SK-N-SH treated with all-trans-retinoic acid at 6 μM for 48 hours (cell line): ENCODE measurements around the gene MRFAP1L1.

Experiments
- CSDC2 ChIP-seq: fragments of 250-450 bp; sonication (Bioruptor Pico); IDR thresholded peaks from 2 replicates; pipeline ENCODE4 v1.5.0; 2020; ENCODE audit warnings: mild to moderate bottlenecking, moderate library complexity
- ISL1 ChIP-seq: fragments of 250-450 bp; sonication (Bioruptor Pico); IDR thresholded peaks from 2 replicates; pipeline ENCODE4 v2.1.2; 2022; ENCODE audit warnings: mild to moderate bottlenecking, moderate library complexity
- PATZ1 ChIP-seq: fragments of 250-450 bp; sonication (Bioruptor Pico); IDR thresholded peaks from 2 replicates; pipeline ENCODE4 v1.8.0; 2020; ENCODE audit warnings: mild to moderate bottlenecking, moderate library complexity, borderline replicate concordance
- POU6F1 ChIP-seq: fragments of 250-450 bp; sonication (Bioruptor Pico); IDR thresholded peaks from 2 replicates; pipeline ENCODE4 v1.8.0; 2021; ENCODE audit warnings: low read depth, mild to moderate bottlenecking, moderate library complexity, borderline replicate concordance
- ZFP30 ChIP-seq: fragments of 450-650 bp; formaldehyde crosslinking; IDR thresholded peaks from 2 replicates; pipeline ENCODE4 v1.5.0; 2022; ENCODE audit warnings: mild to moderate bottlenecking, moderate library complexity
- ZNF565 ChIP-seq: fragments of 450-650 bp; formaldehyde crosslinking; conservative IDR thresholded peaks from 2 replicates; pipeline ENCODE4 v1.5.0; 2020; ENCODE audit warnings: low read depth, mild to moderate bottlenecking, moderate library complexity

GRCh38 chr4:6681191-6681590 lies 28.5 kb downstream of the MRFAP1L1 start:
- no peak for TF ChIP-seq ISL1
- no peak for TF ChIP-seq CSDC2 (CRISPR knock-in tag)
- no peak for TF ChIP-seq ZNF565 (CRISPR knock-in tag)
- TF ChIP-seq ZFP30 = no peak
- no peak for TF ChIP-seq PATZ1
- no peak for TF ChIP-seq POU6F1 (CRISPR knock-in tag)
